Liver (tissue), 9 donors: Measurements from ENCODE around the gene CDK9. TPM values are rescaled to one million over a fixed set of nuclear protein-coding genes. Genes with fewer than 3 reads are reported as not detected.

ENCODE experiments used
- DNase-seq: peaks from one replicate; pipeline ENCODE4 v3.0.0-alpha.2; 2017; ENCODE audit warnings: low spot score
- H3K27ac ChIP-seq, 2 donors: one replicate each; pipeline ENCODE4 v1.7.0; 2013; ENCODE audit warnings: inconsistent platforms in 2 of 2, low read length in 2 of 2, control low read depth in 1 of 2, low read depth in 1 of 2, mild to moderate bottlenecking in 1 of 2
- H3K27me3 ChIP-seq, 4 donors: one replicate each; pipeline versions ENCODE4 v1.6.1 to v1.7.0; 2013; ENCODE audit warnings: low read length in 3 of 4, inconsistent platforms in 1 of 4, mild to moderate bottlenecking in 1 of 4, moderate library complexity in 1 of 4; ENCODE audit not compliant: control insufficient read depth in 4 of 4, insufficient read depth in 4 of 4
- H3K36me3 ChIP-seq, 4 donors: one replicate each; pipeline versions ENCODE4 v1.6.1 to v1.7.0; 2013; ENCODE audit warnings: low read length in 3 of 4, mild to moderate bottlenecking in 3 of 4, low read depth in 1 of 4, moderate library complexity in 1 of 4; ENCODE audit not compliant: control insufficient read depth in 4 of 4, insufficient read depth in 3 of 4
- H3K4me1 ChIP-seq, 4 donors: one replicate each; pipeline versions ENCODE4 v1.6.1 to v1.7.0; 2013; ENCODE audit warnings: low read length in 3 of 4, mild to moderate bottlenecking in 3 of 4, moderate library complexity in 1 of 4; ENCODE audit not compliant: control insufficient read depth in 4 of 4, insufficient read depth in 4 of 4
- H3K4me3 ChIP-seq, 3 donors: one replicate each; pipeline versions ENCODE4 v1.6.1 to v1.7.0; 2013; ENCODE audit warnings: low read length in 3 of 3, control low read depth in 1 of 3, low read depth in 1 of 3, mild to moderate bottlenecking in 1 of 3
- H3K9ac ChIP-seq, 2 donors: one replicate each; pipeline ENCODE4 v1.7.0; 2013; ENCODE audit warnings: low read length in 2 of 2, mild to moderate bottlenecking in 2 of 2, moderate library complexity in 2 of 2, control low read depth in 1 of 2, low read depth in 1 of 2
- H3K9me3 ChIP-seq, 4 donors: one replicate each; pipeline versions ENCODE4 v1.6.1 to v1.7.0; 2013; ENCODE audit warnings: low read length in 3 of 4; ENCODE audit not compliant: control insufficient read depth in 4 of 4
- FOXA1 ChIP-seq: IDR thresholded peaks from 2 replicates; pipeline ENCODE4 v1.6.1; 2016; ENCODE audit warnings: antibody characterized with exemption
- FOXA2 ChIP-seq: IDR thresholded peaks from 2 replicates; pipeline ENCODE4 v1.6.1; 2016; ENCODE audit warnings: antibody characterized with exemption
- HNF4A ChIP-seq, 2 donors: conservative IDR thresholded peaks; 2 replicates each; pipeline ENCODE4 v1.6.1; 2016; ENCODE audit warnings: antibody characterized with exemption in 2 of 2, mild to moderate bottlenecking in 2 of 2
- HNF4G ChIP-seq: IDR thresholded peaks from 2 replicates; pipeline ENCODE4 v1.6.1; 2016; ENCODE audit warnings: antibody characterized with exemption
- RAD21 ChIP-seq, 2 donors: IDR thresholded peaks; 2 replicates each; pipeline ENCODE4 v1.6.1; 2016; ENCODE audit warnings: antibody characterized with exemption in 2 of 2, mild to moderate bottlenecking in 2 of 2
- SP1 ChIP-seq: IDR thresholded peaks from 2 replicates; pipeline ENCODE4 v1.6.1; 2018; ENCODE audit warnings: antibody characterized with exemption, mild to moderate bottlenecking
- TAF1 ChIP-seq: conservative IDR thresholded peaks from 2 replicates; pipeline ENCODE4 v1.6.1; 2016; ENCODE audit warnings: antibody characterized with exemption, mild to moderate bottlenecking
- WGBS: extraction: QIAGEN DNeasy Blood & Tissue Kit; methylation state at CpG from one replicate; pipeline ENCODE4 v1.1.7; 2013; 5-methylcytosine and 5-hydroxymethylcytosine counted together
- polyA plus RNA-seq, 2 donors: library from polyadenylated mRNA; stranded (reverse) in 1 of 2; unstranded in 1 of 2; fragments of 200-250 nt in 1 of 2; fragments of >200 nt in 1 of 2; fragmentation: Nextera tagmentation in 1 of 2; extraction: Ambion mirVana in 1 of 2; gene quantifications; one replicate each; pipeline versions ENCODE4 v1.2.1 to v1.2.3, GENCODE V29; 2013 to 2015
- total RNA-seq, 2 donors: library from RNA; depleted of rRNA; stranded (reverse); fragments of >200 nt; gene quantifications; one replicate each; pipeline ENCODE4 v1.2.3, GENCODE V29; 2014
- TF ChIP-seq, protein P1 (sequence below): IDR thresholded peaks from 2 replicates; pipeline ENCODE4 v1.6.1; 2016; ENCODE audit warnings: antibody characterized with exemption
- TF ChIP-seq, protein P2 (sequence below): IDR thresholded peaks from 2 replicates; pipeline ENCODE4 v1.6.1; 2016; ENCODE audit warnings: antibody characterized with exemption, mild to moderate bottlenecking
- TF ChIP-seq, protein P3 (sequence below): fragments of 150-350 bp; IDR thresholded peaks from 2 replicates; pipeline ENCODE4 v1.5.1; 2017; ENCODE audit warnings: improper control_type of control experiment, low read depth, low read length; ENCODE audit not compliant: missing input control
- TF ChIP-seq, protein P4 (sequence below): IDR thresholded peaks from 2 replicates; pipeline ENCODE4 v1.6.1; 2016; ENCODE audit warnings: antibody characterized with exemption
- donor health status: healthy.
- donor health status: healthy.
- donor health status: healthy.
- donor health status: healthy.
- donor health status: healthy.

Gene CDK9
- total and polyA plus RNA-seq, 4 donors = 31.8 to 41.4 (median 36.8) TPM

DNA sequence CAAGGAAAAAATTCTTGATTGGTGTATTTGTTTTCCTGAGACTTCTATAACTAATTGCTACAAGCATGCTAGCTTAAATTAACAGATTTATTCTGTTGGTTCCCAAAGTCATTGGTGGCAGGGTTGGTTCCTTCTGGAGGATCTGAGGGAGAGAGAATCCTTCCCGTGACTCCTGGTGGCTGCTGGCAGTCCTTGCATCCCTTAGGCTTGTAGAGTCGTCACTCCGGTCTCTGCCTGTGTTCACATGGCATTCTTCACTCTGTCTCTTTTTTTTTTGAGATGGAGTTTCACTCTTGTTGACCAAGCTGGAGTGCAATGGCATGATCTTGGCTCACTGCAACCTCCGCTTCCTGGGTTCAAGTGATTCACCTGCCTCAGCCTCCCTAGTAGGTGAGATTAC, 5.3 kb downstream of the CDK9 start:
- TF ChIP-seq FOXA2 (no peak), TAF1 (no peak), HNF4A (conservative IDR thresholded peaks at IDR 0.05) (no peak)
- TF ChIP-seq, protein P1, sequence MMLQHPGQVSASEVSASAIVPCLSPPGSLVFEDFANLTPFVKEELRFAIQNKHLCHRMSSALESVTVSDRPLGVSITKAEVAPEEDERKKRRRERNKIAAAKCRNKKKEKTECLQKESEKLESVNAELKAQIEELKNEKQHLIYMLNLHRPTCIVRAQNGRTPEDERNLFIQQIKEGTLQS = no peak
- TF ChIP-seq, protein P2, sequence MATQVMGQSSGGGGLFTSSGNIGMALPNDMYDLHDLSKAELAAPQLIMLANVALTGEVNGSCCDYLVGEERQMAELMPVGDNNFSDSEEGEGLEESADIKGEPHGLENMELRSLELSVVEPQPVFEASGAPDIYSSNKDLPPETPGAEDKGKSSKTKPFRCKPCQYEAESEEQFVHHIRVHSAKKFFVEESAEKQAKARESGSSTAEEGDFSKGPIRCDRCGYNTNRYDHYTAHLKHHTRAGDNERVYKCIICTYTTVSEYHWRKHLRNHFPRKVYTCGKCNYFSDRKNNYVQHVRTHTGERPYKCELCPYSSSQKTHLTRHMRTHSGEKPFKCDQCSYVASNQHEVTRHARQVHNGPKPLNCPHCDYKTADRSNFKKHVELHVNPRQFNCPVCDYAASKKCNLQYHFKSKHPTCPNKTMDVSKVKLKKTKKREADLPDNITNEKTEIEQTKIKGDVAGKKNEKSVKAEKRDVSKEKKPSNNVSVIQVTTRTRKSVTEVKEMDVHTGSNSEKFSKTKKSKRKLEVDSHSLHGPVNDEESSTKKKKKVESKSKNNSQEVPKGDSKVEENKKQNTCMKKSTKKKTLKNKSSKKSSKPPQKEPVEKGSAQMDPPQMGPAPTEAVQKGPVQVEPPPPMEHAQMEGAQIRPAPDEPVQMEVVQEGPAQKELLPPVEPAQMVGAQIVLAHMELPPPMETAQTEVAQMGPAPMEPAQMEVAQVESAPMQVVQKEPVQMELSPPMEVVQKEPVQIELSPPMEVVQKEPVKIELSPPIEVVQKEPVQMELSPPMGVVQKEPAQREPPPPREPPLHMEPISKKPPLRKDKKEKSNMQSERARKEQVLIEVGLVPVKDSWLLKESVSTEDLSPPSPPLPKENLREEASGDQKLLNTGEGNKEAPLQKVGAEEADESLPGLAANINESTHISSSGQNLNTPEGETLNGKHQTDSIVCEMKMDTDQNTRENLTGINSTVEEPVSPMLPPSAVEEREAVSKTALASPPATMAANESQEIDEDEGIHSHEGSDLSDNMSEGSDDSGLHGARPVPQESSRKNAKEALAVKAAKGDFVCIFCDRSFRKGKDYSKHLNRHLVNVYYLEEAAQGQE = no peak
- TF ChIP-seq, protein P3, sequence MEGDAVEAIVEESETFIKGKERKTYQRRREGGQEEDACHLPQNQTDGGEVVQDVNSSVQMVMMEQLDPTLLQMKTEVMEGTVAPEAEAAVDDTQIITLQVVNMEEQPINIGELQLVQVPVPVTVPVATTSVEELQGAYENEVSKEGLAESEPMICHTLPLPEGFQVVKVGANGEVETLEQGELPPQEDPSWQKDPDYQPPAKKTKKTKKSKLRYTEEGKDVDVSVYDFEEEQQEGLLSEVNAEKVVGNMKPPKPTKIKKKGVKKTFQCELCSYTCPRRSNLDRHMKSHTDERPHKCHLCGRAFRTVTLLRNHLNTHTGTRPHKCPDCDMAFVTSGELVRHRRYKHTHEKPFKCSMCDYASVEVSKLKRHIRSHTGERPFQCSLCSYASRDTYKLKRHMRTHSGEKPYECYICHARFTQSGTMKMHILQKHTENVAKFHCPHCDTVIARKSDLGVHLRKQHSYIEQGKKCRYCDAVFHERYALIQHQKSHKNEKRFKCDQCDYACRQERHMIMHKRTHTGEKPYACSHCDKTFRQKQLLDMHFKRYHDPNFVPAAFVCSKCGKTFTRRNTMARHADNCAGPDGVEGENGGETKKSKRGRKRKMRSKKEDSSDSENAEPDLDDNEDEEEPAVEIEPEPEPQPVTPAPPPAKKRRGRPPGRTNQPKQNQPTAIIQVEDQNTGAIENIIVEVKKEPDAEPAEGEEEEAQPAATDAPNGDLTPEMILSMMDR = no peak
- H3K27ac ChIP-seq = peak overlapping the region in 1 of 2 donors; percentile 25

DNA sequence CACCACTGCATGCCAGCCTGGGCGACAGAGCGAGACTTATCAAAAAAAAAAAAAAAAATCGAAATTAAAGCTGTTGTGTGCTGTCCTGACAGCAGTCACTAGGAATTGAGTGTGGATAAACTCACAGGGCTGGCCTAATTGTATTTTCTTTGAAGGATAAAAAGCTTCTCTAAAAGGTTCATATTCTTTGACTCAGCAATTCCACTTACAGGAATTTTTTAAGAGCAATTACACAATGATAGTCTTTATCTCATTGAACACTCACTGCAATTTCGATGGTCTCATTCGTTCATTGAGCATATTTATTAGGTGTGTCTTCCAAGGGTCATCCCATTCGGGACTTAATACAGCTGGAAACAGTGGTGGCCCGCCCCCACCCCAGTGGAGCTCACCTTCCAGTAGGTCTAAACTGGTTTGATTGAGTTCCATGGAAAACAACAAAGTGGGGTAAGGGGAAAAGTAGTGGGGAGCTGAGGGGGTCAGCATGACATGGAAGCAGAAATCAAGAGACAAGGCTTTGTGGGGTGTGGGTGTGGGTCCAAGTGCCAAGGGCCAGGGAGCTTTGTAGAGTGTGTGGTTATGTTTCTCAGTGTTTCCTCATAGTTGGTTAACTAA, 6.7 kb downstream of the CDK9 start:
- DNase-seq = no peak
- Histone ChIP-seq H3K4me1 (peaks cover 30 to 87% (median 71%) of the 10 kb centered on the region in 4 donors), H3K36me3 (peaks cover 9 to 23% (median 20%) of the 10 kb centered on the region in 4 donors), H3K9me3 (no peaks in the 10 kb centered on the region), H3K9ac (no peak overlapping the region), H3K27ac (peak overlapping the region; percentile 45 to 48), H3K4me3 (no peak overlapping the region), H3K27me3 (no peaks in the 10 kb centered on the region)
- TF ChIP-seq SP1 (no peak), HNF4G (no peak), FOXA1 (no peak), RAD21 (IDR thresholded peaks at IDR 0.05) (no peak), HNF4A (conservative IDR thresholded peaks at IDR 0.05) (no peak)
- TF ChIP-seq, protein P1 = no peak
- TF ChIP-seq, protein P4, sequence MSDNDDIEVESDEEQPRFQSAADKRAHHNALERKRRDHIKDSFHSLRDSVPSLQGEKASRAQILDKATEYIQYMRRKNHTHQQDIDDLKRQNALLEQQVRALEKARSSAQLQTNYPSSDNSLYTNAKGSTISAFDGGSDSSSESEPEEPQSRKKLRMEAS = no peak
- WGBS = 56% methylated on average over 7 of the region's 7 CpGs

More for the DNA sequence above, 5.3 kb downstream of the CDK9 start:
- Histone ChIP-seq H3K4me3 (no peak overlapping the region), H3K27me3 (no peaks in the 10 kb centered on the region), H3K9me3 (no peaks in the 10 kb centered on the region), H3K4me1 (peaks cover 25 to 85% (median 69%) of the 10 kb centered on the region in 4 donors), H3K36me3 (peaks cover 10 to 29% (median 25%) of the 10 kb centered on the region in 4 donors), H3K9ac (peak overlapping the region in 1 of 2 donors; percentile 25)
- WGBS = 92% methylated on average over 4 of the region's 4 CpGs
- DNase-seq = no peak
